NCI-H2107 (cell line): ENCODE data around the gene ZFHX3.

Source experiments
- DNase-seq: peaks from one replicate; lab custom pipeline; 2025; lab: John Stamatoyannopoulos, UW

The ZFHX3 gene

GRCh38 chr16:72744076-72744793 lies 303.7 kb downstream of the ZFHX3 start:
- no peak for DNase-seq

- DNase-seq, result no peak
These were observed 304.7 kb downstream of the ZFHX3 start for GRCh38 chr16:72743011-72743761.

DNA sequence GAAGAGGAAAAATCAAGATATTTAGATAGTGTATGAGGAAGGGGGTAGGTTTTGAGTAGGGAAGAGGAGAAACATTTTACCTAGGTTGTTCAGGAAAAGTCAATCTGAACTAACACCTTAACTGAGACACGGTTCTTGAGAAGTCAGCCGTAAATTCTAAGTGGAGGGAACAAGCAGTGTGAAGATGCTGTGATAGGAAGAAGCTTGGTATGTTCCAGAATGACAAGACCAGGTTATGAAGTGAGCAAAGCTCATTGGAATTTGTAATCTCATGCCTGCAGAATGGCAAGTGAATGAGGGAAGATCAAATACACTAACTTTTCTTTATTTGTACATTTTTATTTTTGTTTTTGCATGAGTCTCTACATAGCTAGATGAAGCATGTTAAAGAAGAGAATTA lies 307.6 kb downstream of the ZFHX3 start:
- DNase-seq, result no peak

GRCh38 chr16:72739577-72739976 lies 308.4 kb downstream of the ZFHX3 start:
- no peak for DNase-seq

GRCh38 chr16:72736074-72736473 lies 311.9 kb downstream of the ZFHX3 start:
- DNase-seq, result no peak
